Fibroblast of skin of left biceps (primary cell): ENCODE measurements around the gene GP9.
"Not testable (repeated sequence)": the region's sequence is repeated elsewhere in the genome, so short reads cannot be mapped to it uniquely, and the experiment has no call there.

Experiments
- DNase-seq, 2 experiments: peaks; one replicate each; pipeline ENCODE4 v3.0.0-alpha.2; 2013; ENCODE audit warnings: low read depth in 2 of 2

GP9 gene

GRCh38 chr3:129111076-129111780, 50.6 kb downstream of the GP9 start:
- not testable (repeated sequence) for DNase-seq
